AG09309 (cell line): ENCODE measurements around the gene CMBL.
"Not testable (repeated sequence)": the region's sequence is repeated elsewhere in the genome, so short reads cannot be mapped to it uniquely, and the experiment has no call there.

Source experiments
- DNase-seq: peaks from one replicate; pipeline ENCODE4 v3.0.0-alpha.2; 2010; ENCODE audit warnings: low read depth
- H3K4me3 ChIP-seq: 2 replicates; pipeline ENCODE4 v1.5.1; 2011; ENCODE audit warnings: mild to moderate bottlenecking, low read depth, low read length, moderate library complexity; ENCODE audit not compliant: control insufficient read depth
- CTCF ChIP-seq: IDR thresholded peaks from 2 replicates; pipeline ENCODE4 v1.5.1; 2011; ENCODE audit warnings: mild to moderate bottlenecking, low read depth, low read length, inconsistent platforms; ENCODE audit not compliant: insufficient read depth, control insufficient read depth; ENCODE audit errors: missing control alignments

The CMBL gene

GRCh38 chr5:10248378-10249260, 59.1 kb downstream of the CMBL start:
- DNase-seq = no peak
- no peak for TF ChIP-seq CTCF
- H3K4me3 ChIP-seq = peak overlapping the region; percentile 65

GRCh38 chr5:10247217-10247616, 60.5 kb downstream of the CMBL start:
- H3K4me3 ChIP-seq, DNase-seq: not testable (repeated sequence)

- no peak for TF ChIP-seq CTCF
- DNase-seq = no peak
- no peak overlapping the region for H3K4me3 ChIP-seq
These were observed 60.9 kb downstream of the CMBL start for GRCh38 chr5:10246761-10247160.

- TF ChIP-seq CTCF = no peak
- H3K4me3 ChIP-seq = no peak overlapping the region
- DNase-seq = no peak
These were observed 63.3 kb downstream of the CMBL start for GRCh38 chr5:10244342-10244944.

- H3K4me3 ChIP-seq = no peak overlapping the region
- TF ChIP-seq CTCF = no peak
- DNase-seq = no peak
These were observed 64.0 kb downstream of the CMBL start for GRCh38 chr5:10243660-10244240.

GRCh38 chr5:10235350-10235749, 72.4 kb downstream of the CMBL start:
- DNase-seq = no peak
- no peak for TF ChIP-seq CTCF
- H3K4me3 ChIP-seq = no peak overlapping the region

GRCh38 chr5:10233505-10233904, 74.2 kb downstream of the CMBL start:
- no peak overlapping the region for H3K4me3 ChIP-seq
- peak; percentile 37 for TF ChIP-seq CTCF
- DNase-seq = peak; percentile 94
